OCI-LY3 (cell line): Measurements from ENCODE around the gene ACACB.

Experiments used
- CTCF ChIP-seq: fragments of 200-600, 300-600 bp; sonication (generic); IDR thresholded peaks from 2 replicates; pipeline ENCODE4 v1.5.1; 2014; ENCODE audit warnings: antibody characterized with exemption, low read length, low read depth
- EZH2phosphoT487 ChIP-seq: fragments of 200-600 bp; shearing (Covaris generic); IDR thresholded peaks from 2 replicates; pipeline ENCODE4 v1.6.1; 2018; ENCODE audit warnings: antibody characterized with exemption, mixed run types, low read depth

GRCh38 chr12:109287811-109288469 lies 171.6 kb downstream of the ACACB start:
- no peak for TF ChIP-seq CTCF
- no peak for TF ChIP-seq EZH2phosphoT487
